Naive thymus-derived CD4-positive, alpha-beta T cell (primary cell): ENCODE data around the gene NDUFS2. TPM values are rescaled to one million over a fixed set of nuclear protein-coding genes. Genes with fewer than 3 reads are reported as not detected.
A peak's percentile ranks its signal among the peaks of the same experiment; 100 is the strongest.
"Not testable (repeated sequence)": the region's sequence is repeated elsewhere in the genome, so short reads cannot be mapped to it uniquely, and the experiment has no call there.

Experiments
- ATAC-seq: fragments of 150-1000 bp; cut with Tn5 transposase; 2 replicates; pipeline ENCODE4 v1.10.0; 2021; ENCODE audit warnings: mild to moderate bottlenecking, moderate library complexity
- CTCF ChIA-PET: fragments of 350-600 bp; sonication (Branson Sonifier 250); formaldehyde crosslinking; loops from one replicate; lab custom pipeline; 2021; ENCODE audit warnings: antibody characterized with exemption; lab: Charles Lee
- POLR2A ChIA-PET: fragments of 350-600 bp; sonication (Branson Sonifier 250); formaldehyde crosslinking; loops from one replicate; lab custom pipeline; 2021; ENCODE audit warnings: antibody characterized with exemption, inconsistent platforms; lab: Charles Lee
- DNase-seq, 9 donors: peaks; one replicate each; pipeline versions ENCODE4 v3.0.0 to v3.0.0-alpha.2; 2020 to 2022; ENCODE audit warnings: mixed read lengths in 1 of 9
- H3K27ac ChIP-seq: one replicate; pipeline ENCODE4 v1.7.0; 2013; ENCODE audit warnings: mild to moderate bottlenecking, low read depth, low read length, moderate library complexity
- H3K27me3 ChIP-seq, 2 donors: one replicate each; pipeline ENCODE4 v1.7.0; 2013; ENCODE audit warnings: low read length in 2 of 2, mild to moderate bottlenecking in 2 of 2, moderate library complexity in 2 of 2; ENCODE audit not compliant: control insufficient read depth in 2 of 2, insufficient read depth in 2 of 2
- H3K36me3 ChIP-seq, 3 experiments: 1 replicate in 2 of 3; 2 replicates in 1 of 3; pipeline ENCODE4 v1.7.0; 2013; ENCODE audit warnings: low read length in 3 of 3, mild to moderate bottlenecking in 3 of 3, moderate library complexity in 1 of 3; ENCODE audit not compliant: insufficient read depth in 3 of 3, control insufficient read depth in 2 of 3
- H3K4me1 ChIP-seq, 2 donors: one replicate each; pipeline ENCODE4 v1.7.0; 2013; ENCODE audit warnings: low read length in 2 of 2, mild to moderate bottlenecking in 2 of 2, moderate library complexity in 1 of 2; ENCODE audit not compliant: control insufficient read depth in 2 of 2, insufficient read depth in 2 of 2
- H3K4me3 ChIP-seq: 2 replicates; pipeline ENCODE4 v1.7.0; 2013; ENCODE audit warnings: mild to moderate bottlenecking, low read length
- H3K9me3 ChIP-seq, 3 experiments: 1 replicate in 2 of 3; 2 replicates in 1 of 3; pipeline ENCODE4 v1.7.0; 2013; ENCODE audit warnings: low read length in 3 of 3; ENCODE audit not compliant: control insufficient read depth in 2 of 3
- H3K27ac Mint-ChIP-seq, 9 donors: one replicate each; pipeline ENCODE4 v1.8.0; 2020 to 2022; ENCODE audit warnings: mixed read lengths in 9 of 9, mild to moderate bottlenecking in 8 of 9, moderate library complexity in 5 of 9, inconsistent platforms in 2 of 9
- H3K27me3 Mint-ChIP-seq, 5 donors: one replicate each; pipeline ENCODE4 v1.8.0; 2021 to 2022; ENCODE audit warnings: mixed read lengths in 5 of 5, mild to moderate bottlenecking in 1 of 5
- H3K36me3 Mint-ChIP-seq, 5 donors: one replicate each; pipeline ENCODE4 v1.8.0; 2020 to 2022; ENCODE audit warnings: mixed read lengths in 5 of 5, mild to moderate bottlenecking in 3 of 5, inconsistent platforms in 1 of 5
- H3K4me1 Mint-ChIP-seq, 7 donors: one replicate each; pipeline ENCODE4 v1.8.0; 2020 to 2022; ENCODE audit warnings: mixed read lengths in 7 of 7, mild to moderate bottlenecking in 3 of 7, inconsistent platforms in 1 of 7
- H3K4me3 Mint-ChIP-seq, 10 donors: one replicate each; pipeline ENCODE4 v1.8.0; 2020 to 2022; ENCODE audit warnings: mild to moderate bottlenecking in 10 of 10, mixed read lengths in 10 of 10, moderate library complexity in 6 of 10, inconsistent platforms in 2 of 10
- H3K9me3 Mint-ChIP-seq, 11 donors: one replicate each; pipeline ENCODE4 v1.8.0; 2020 to 2022; ENCODE audit warnings: mixed read lengths in 11 of 11, mild to moderate bottlenecking in 4 of 11, inconsistent platforms in 1 of 11, moderate library complexity in 1 of 11
- intact Hi-C, 2 donors: fragments of 100-400 bp; cut with micrococcal nuclease; formaldehyde crosslinking; loops; one replicate each; pipeline ENCODE4 v1.15.1; 2023
- polyA plus RNA-seq, 2 donors: library from polyadenylated mRNA; unstranded; fragments of 300-500 nt; fragmentation: Illumina TruSeq; gene quantifications; one replicate each; pipeline ENCODE4 v1.2.3, GENCODE V29; 2021
- total RNA-seq, 6 experiments: library from RNA in 5 of 6; stranded (reverse) in 5 of 6; gene quantifications; 1 replicate in 5 of 6; 2 replicates in 1 of 6; pipeline ENCODE4 v1.2.3 and lab custom pipeline; 2021 to 2026

The NDUFS2 gene
- total and polyA plus RNA-seq, 7 experiments from 2014 or later: 64.1 to 131 (median 94.6) TPM

DNA sequence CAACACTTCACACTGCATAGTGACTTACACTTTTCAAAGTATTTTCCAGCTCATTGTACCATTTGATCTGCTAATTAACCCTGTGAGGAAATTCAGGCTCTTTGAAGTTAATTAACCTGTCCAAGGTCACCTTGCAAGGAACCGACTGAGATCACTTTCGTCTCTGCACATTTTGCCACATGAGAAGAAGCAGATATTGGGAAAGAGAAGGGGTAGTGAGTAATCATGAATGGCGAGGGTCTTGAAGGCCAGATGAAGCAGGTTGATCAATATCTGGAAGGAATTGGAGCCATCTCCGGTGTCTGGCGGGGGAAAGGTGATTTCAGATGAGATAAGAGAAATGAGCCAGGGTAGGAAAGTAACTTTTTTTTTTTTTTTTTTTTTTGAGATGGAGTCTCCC, 17.8 kb downstream of the NDUFS2 start:
- no peak for DNase-seq
- ChIA-PET POLR2A (interaction anchor here (0.5 to 16.8 kb wide), 3 partner anchors 21 to 162 kb away, joined by 3 to 508 read pairs (median 8); partner anchors contain the start of genes ADAMTS4 and NDUFS2), CTCF (interaction anchor here (1.0 to 3.8 kb wide), 5 partner anchors 10 to 28 kb away, joined by 3 to 19 read pairs (median 8); partner anchors contain the start of gene NDUFS2)
- no peaks in the 10 kb centered on the region for H3K27me3 ChIP-seq
- Mint-ChIP-seq H3K36me3 (peaks cover 0 to 3% (median 0%) of the 10 kb centered on the region in 5 donors), H3K4me1 (peaks cover 31 to 71% (median 63%) of the 10 kb centered on the region in 7 donors), H3K9me3 (no peaks in the 10 kb centered on the region), H3K4me3 (peak overlapping the region in 2 of 10 donors; percentile 34 to 48), H3K27ac (peak overlapping the region in 8 of 9 donors; percentile 45 to 99 (median 86)), H3K27me3 (no peaks in the 10 kb centered on the region)
- no peaks in the 10 kb centered on the region for H3K9me3 ChIP-seq
- peaks cover 0 to 2% (median 0%) of the 10 kb centered on the region in 3 experiments for H3K36me3 ChIP-seq
- no peak overlapping the region for H3K4me3 ChIP-seq
- H3K27ac ChIP-seq: no peak overlapping the region
- peaks cover 0 to 44% of the 10 kb centered on the region in 2 donors for H3K4me1 ChIP-seq
- intact Hi-C loops: loop anchor here in 1 of 2 donors (10.0 kb wide), 2 partner anchors 175 to 955 kb away; partner anchors contain the start of genes DCAF8 and USF1
- ATAC-seq: no peak

DNA sequence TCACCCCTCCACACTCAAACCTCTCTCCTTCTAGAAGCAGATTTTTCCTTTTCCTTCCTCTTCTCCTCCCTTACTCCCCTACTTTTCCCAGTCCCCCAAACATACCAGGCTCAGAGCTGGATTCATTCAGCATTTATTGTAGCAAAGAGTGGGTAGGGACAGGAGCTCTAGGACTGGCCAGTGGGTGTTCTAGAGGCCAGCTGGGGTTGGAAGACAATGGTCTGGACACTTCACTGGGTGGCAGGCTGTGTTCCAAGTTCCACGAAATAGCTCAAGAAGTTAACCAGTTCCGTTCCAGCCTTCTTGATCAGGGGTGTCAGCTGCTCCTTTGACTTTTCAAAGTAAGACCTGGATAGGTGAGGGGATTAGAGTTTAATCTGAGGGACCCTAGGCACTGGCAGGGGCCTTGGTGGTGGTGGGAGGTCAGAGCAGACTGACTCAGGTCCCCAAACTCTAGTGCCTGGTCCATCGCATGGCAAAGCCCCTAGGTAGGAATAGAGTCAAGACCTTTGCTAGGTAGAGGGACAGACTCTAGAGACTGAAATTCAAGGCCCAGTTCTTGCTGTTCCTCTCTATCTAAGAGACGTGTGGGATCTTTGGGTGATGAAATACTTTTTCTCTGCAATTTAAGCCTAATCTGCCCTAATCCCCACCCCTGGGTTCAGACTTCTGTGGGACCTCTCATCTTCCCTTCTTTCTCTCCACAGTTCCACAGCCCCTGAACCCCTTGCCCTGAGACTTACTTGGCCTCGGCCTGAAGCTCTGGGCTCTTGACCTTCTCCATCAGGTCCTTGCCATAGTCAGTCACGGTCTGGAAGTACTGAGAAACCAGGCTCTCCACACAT, 20.2 kb downstream of the NDUFS2 start:
- Mint-ChIP-seq H3K27me3 (no peaks in the 10 kb centered on the region), H3K4me1 (peaks cover 42 to 77% (median 66%) of the 10 kb centered on the region in 7 donors), H3K27ac (peak overlapping the region in 6 of 9 donors; percentile 19 to 93 (median 60)), H3K9me3 (no peaks in the 10 kb centered on the region), H3K36me3 (peaks cover 0 to 2% (median 0%) of the 10 kb centered on the region in 5 donors), H3K4me3 (no peak overlapping the region)
- POLR2A ChIA-PET: interaction anchor here (0.6 to 16.8 kb wide), 5 partner anchors 23 to 91 kb away, joined by 3 to 508 read pairs (median 5); partner anchors contain the start of genes ADAMTS4, DEDD, NDUFS2 and SDHC
- no peak for ATAC-seq
- Histone ChIP-seq H3K27me3 (no peaks in the 10 kb centered on the region), H3K36me3 (no peaks in the 10 kb centered on the region), H3K4me1 (peaks cover 5 to 51% of the 10 kb centered on the region in 2 donors), H3K27ac (no peak overlapping the region), H3K4me3 (no peak overlapping the region), H3K9me3 (no peaks in the 10 kb centered on the region)
- CTCF ChIA-PET: interaction anchor here (0.6 to 3.2 kb wide), 10 partner anchors 12 to 434 kb away, joined by 3 to 34 read pairs (median 4); partner anchors contain the start of gene PPOX
- no peak for DNase-seq
- intact Hi-C loops: loop anchor here in 1 of 2 donors (10.0 kb wide), 2 partner anchors 178 to 958 kb away; partner anchors contain the start of genes DCAF8 and USF1

DNA sequence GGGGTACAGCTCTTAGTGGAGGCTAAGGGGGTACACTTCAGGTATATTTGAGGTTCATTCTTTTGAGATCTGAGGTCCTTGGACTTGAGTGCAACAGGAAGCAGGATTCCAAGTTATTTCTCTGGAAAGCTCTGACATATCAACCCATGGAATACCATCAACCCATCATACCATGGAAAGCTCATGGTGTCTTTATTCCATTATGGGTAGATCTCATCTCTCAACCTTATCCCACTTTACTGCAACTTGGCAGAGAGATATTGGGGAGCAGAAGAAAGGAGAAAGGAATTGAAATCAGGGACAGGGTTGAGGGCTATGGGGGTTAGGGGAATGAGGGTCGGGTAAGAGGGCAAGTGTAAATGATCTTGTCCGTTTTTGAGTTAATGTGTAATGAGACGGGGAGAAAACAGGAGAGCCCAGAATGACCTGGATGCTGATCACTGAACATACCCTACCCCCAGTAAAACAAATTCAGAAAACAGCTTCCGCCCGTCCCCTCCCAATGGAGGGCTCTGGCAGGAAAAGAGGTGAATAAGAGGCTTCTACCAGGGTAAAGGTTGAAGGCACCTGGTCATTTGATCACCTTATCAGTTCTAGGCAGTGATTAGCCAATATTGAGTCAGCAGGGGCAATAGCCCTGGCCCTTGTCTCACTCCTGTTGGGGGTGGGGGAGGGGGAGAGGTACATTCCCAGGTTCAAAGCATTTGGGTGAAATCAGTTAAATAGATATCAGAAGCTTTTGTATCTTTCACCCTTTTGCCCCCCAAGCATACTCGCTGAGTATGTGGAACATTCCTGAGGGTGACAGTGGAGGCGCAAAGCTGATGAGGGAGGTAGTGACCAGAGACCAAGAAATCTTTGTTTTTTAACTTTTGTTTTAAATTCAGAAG, 21.9 kb downstream of the NDUFS2 start:
- H3K9me3 ChIP-seq: no peaks in the 10 kb centered on the region
- peak overlapping the region in 7 of 9 donors; percentile 23 to 69 (median 46) for H3K27ac Mint-ChIP-seq
- peaks cover 0 to 10% (median 0%) of the 10 kb centered on the region in 3 experiments for H3K36me3 ChIP-seq
- DNase-seq (no peak), ATAC-seq (no peak)
- H3K4me3 Mint-ChIP-seq: no peak overlapping the region
- H3K4me1 ChIP-seq: peaks cover 8 to 41% of the 10 kb centered on the region in 2 donors
- peaks cover 28 to 73% (median 57%) of the 10 kb centered on the region in 7 donors for H3K4me1 Mint-ChIP-seq
- CTCF ChIA-PET: interaction anchor here (0.5 to 3.5 kb wide), 8 partner anchors 8 to 209 kb away, joined by 3 to 59 read pairs (median 6); partner anchors contain the start of genes FCER1G and PPOX
- H3K36me3 Mint-ChIP-seq: peaks cover 0 to 13% (median 3%) of the 10 kb centered on the region in 5 donors
- H3K9me3 Mint-ChIP-seq: no peaks in the 10 kb centered on the region
- intact Hi-C loops: loop anchor here in 1 of 2 donors (10.0 kb wide), 2 partner anchors 179 to 959 kb away; partner anchors contain the start of genes DCAF8 and USF1
- no peaks in the 10 kb centered on the region for H3K27me3 ChIP-seq
- no peak overlapping the region for H3K4me3 ChIP-seq
- H3K27ac ChIP-seq: no peak overlapping the region
- POLR2A ChIA-PET: interaction anchor here (0.5 to 16.8 kb wide), 7 partner anchors 8 to 90 kb away, joined by 3 to 508 read pairs (median 3); partner anchors contain the start of genes ADAMTS4, FCER1G, NDUFS2 and PPOX
- H3K27me3 Mint-ChIP-seq: no peaks in the 10 kb centered on the region

DNA sequence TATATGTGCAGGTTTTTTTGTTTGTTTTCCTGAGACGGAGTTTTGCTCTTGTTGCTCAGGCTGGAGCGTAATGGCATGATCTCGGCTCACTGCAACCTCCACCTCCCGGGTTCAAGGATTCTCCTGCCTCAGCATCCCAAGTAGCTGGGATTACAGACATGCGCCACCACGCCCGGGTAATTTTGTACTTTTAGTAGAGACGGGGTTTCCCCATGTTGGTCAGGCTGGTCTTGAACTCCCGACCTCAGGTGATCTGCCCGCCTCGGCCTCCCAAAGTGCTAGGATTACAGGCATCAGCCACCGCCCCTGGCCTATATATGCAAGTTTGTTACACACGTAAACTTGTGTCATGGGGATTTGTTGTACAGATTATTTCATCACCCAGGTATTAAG, 22.5 kb downstream of the NDUFS2 start:
- not testable (repeated sequence) for H3K9me3 ChIP-seq, ATAC-seq, H3K27me3 ChIP-seq, H3K4me3 ChIP-seq, H3K4me3 Mint-ChIP-seq, H3K27ac ChIP-seq, H3K9me3 Mint-ChIP-seq, H3K27me3 Mint-ChIP-seq, DNase-seq
- ChIA-PET POLR2A (interaction anchor here (0.8 to 16.8 kb wide), 3 partner anchors 9 to 89 kb away, joined by 3 to 508 read pairs (median 20); partner anchors contain the start of genes ADAMTS4, NDUFS2 and SDHC), CTCF (interaction anchor here (0.5 to 7.5 kb wide), 8 partner anchors 9 to 209 kb away, joined by 4 to 66 read pairs (median 29); partner anchors contain the start of genes FCER1G and NDUFS2)
- intact Hi-C loops: loop anchor here (1.0 to 10.0 kb wide), 15 partner anchors 14 to 960 kb away; partner anchors contain the start of genes B4GALT3 (in 2 of the 2), CFAP126 (in 2 of the 2), NDUFS2 (in 2 of the 2) and PPOX (in 2 of the 2)
- Mint-ChIP-seq H3K27ac (peak overlapping the region in 6 of 9 donors; percentile 38 to 99 (median 90)), H3K4me1 (peaks cover 22 to 66% (median 51%) of the 10 kb centered on the region in 7 donors), H3K36me3 (peaks cover 0 to 13% (median 3%) of the 10 kb centered on the region in 5 donors)
- Histone ChIP-seq H3K36me3 (peaks cover 0 to 16% (median 0%) of the 10 kb centered on the region in 3 experiments), H3K4me1 (peaks cover 8 to 35% of the 10 kb centered on the region in 2 donors)

DNA sequence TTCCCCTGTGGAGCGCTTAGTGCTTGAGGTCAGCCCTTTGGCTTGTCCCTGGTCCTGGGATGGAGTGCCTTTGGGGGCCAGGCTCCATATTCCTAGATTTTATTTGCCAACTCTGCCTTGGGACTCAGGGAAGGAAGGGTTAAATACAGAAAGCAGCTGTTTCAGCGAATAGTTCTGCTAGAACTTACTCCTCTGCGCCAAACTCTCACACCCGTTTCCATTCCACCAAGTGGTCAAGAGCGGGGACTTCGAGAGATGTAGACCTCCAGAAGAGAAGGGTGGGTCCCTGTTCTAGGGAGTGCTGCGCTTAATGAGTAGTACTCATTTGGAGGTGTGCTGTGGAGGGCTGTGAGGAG, 23.0 kb downstream of the NDUFS2 start:
- Mint-ChIP-seq H3K9me3 (no peaks in the 10 kb centered on the region), H3K27me3 (no peaks in the 10 kb centered on the region), H3K4me1 (peaks cover 19 to 62% (median 46%) of the 10 kb centered on the region in 7 donors), H3K36me3 (peaks cover 0 to 13% (median 3%) of the 10 kb centered on the region in 5 donors), H3K27ac (peak overlapping the region; percentile 69 to 99 (median 97)), H3K4me3 (peak overlapping the region in 7 of 10 donors; percentile 26 to 100 (median 98))
- intact Hi-C loops: loop anchor here (1.0 to 10.0 kb wide), 15 partner anchors 15 to 960 kb away; partner anchors contain the start of genes B4GALT3 (in 2 of the 2), CFAP126 (in 2 of the 2), NDUFS2 (in 2 of the 2) and PPOX (in 2 of the 2)
- H3K4me1 ChIP-seq: peaks cover 8 to 30% of the 10 kb centered on the region in 2 donors
- no peak overlapping the region for H3K4me3 ChIP-seq
- no peak for ATAC-seq
- peak overlapping the region; percentile 42 for H3K27ac ChIP-seq
- H3K9me3 ChIP-seq: no peaks in the 10 kb centered on the region
- peaks cover 0 to 20% (median 0%) of the 10 kb centered on the region in 3 experiments for H3K36me3 ChIP-seq
- CTCF ChIA-PET: interaction anchor here (0.6 to 8.2 kb wide), 26 partner anchors 9 to 492 kb away, joined by 3 to 91 read pairs (median 4); partner anchors contain the start of genes ADAMTS4, B4GALT3, CFAP126 and FCER1G
- no peak for DNase-seq
- POLR2A ChIA-PET: interaction anchor here (0.5 to 16.8 kb wide), 14 partner anchors 9 to 179 kb away, joined by 3 to 508 read pairs (median 8); partner anchors contain the start of genes ADAMTS4, B4GALT3, FCER1G and NDUFS2
- no peaks in the 10 kb centered on the region for H3K27me3 ChIP-seq
